ENCODE results near the gene RTN1. TPM values are rescaled to one million over a fixed set of nuclear protein-coding genes. Genes with fewer than 3 reads are reported as not detected.
A peak's percentile ranks its signal among the peaks of the same experiment; 100 is the strongest.

Gene RTN1
- polyA plus RNA-seq, 2 of the 4 experiments (the other 2 are of a cell fraction): 0.09 TPM; not detected in 1

DNA sequence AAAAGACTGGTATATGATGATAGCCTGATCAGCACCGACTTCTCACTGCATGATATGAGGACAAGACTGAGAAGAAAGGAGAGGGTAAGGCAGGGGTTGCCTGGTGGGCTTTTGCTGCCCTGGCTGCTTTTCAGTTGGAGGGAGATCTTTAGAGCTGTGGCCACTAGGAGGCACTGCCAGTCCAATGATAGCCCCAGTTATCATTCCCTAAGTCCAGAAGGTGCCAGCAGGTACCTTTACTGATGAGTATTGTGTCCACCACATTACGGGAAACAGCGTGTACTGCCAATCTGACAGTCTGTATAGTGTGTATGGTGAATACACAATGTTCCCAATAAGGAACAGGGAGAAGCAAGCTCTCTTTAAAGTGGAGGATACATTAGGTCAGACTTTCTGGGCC lies 238.2 kb downstream of the RTN1 start (continued):
- TF ChIP-seq, protein P1, sequence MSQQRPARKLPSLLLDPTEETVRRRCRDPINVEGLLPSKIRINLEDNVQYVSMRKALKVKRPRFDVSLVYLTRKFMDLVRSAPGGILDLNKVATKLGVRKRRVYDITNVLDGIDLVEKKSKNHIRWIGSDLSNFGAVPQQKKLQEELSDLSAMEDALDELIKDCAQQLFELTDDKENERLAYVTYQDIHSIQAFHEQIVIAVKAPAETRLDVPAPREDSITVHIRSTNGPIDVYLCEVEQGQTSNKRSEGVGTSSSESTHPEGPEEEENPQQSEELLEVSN (IDR thresholded peaks at IDR 0.05; ENCODE audit: borderline replicate concordance, low read depth): no peak
- TF ChIP-seq HOXB13 (CRISPR knock-in tag; IDR thresholded peaks at IDR 0.05; ENCODE audit: low read depth): no peak

DNA sequence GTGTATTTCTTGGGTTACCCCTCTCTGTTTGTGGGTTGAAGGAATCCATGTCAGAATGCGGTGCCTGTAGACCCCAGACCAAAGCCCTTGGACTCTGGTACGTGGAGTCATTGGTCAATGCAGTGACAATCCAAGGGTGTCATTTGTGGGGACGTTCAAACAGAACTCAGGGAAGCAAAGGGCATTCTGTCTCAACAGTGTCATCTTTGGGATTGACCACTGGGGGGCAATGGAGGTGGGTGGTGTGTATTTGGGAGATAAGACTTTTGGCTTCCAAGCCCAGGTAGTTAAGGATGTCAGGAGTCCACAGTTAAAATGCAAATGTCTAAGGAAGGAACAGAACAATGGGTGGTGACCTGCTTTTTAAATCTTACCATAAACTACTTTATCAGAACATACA lies 239.3 kb downstream of the RTN1 start:
- no peaks in the 10 kb centered on the region for H3K4me1 ChIP-seq
- WGBS (ENCODE audit: missing lambda C conversion rate): 0% methylated on average over 3 of the region's 3 CpGs
- FAIRE-seq (no peak), ATAC-seq (peak in 1 of 2 experiments; percentile 62; a peak in 2 of 6 replicates), DNase-seq (ENCODE audit: low read depth in 1 of 2, low spot score in 1 of 2) (peak in 1 of 2 experiments; percentile 12)
- H3K27ac ChIP-seq: no peak overlapping the region
- H3K4me3 ChIP-seq: no peak overlapping the region
- TF ChIP-seq, protein P2, sequence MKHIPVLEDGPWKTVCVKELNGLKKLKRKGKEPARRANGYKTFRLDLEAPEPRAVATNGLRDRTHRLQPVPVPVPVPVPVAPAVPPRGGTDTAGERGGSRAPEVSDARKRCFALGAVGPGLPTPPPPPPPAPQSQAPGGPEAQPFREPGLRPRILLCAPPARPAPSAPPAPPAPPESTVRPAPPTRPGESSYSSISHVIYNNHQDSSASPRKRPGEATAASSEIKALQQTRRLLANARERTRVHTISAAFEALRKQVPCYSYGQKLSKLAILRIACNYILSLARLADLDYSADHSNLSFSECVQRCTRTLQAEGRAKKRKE (CRISPR knock-in tag; IDR thresholded peaks at IDR 0.05; ENCODE audit: low read depth): no peak
- TF ChIP-seq EP300 (IDR thresholded peaks at IDR 0.05): no peak
- no peak for TF ChIP-seq EHMT2 (IDR thresholded peaks at IDR 0.05; ENCODE audit: low read depth)
- no peak for TF ChIP-seq MAFK (IDR thresholded peaks at IDR 0.05; ENCODE audit: partially characterized antibody)
- TF ChIP-seq RAD21 (conservative IDR thresholded peaks at IDR 0.05 in 1 of 2, IDR thresholded peaks at IDR 0.05 in 1 of 2): no peak
- TF ChIP-seq KDM5A (IDR thresholded peaks at IDR 0.05): no peak
- TF ChIP-seq, protein P3, sequence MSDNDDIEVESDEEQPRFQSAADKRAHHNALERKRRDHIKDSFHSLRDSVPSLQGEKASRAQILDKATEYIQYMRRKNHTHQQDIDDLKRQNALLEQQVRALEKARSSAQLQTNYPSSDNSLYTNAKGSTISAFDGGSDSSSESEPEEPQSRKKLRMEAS (IDR thresholded peaks at IDR 0.05): no peak
- TF ChIP-seq, protein P4, sequence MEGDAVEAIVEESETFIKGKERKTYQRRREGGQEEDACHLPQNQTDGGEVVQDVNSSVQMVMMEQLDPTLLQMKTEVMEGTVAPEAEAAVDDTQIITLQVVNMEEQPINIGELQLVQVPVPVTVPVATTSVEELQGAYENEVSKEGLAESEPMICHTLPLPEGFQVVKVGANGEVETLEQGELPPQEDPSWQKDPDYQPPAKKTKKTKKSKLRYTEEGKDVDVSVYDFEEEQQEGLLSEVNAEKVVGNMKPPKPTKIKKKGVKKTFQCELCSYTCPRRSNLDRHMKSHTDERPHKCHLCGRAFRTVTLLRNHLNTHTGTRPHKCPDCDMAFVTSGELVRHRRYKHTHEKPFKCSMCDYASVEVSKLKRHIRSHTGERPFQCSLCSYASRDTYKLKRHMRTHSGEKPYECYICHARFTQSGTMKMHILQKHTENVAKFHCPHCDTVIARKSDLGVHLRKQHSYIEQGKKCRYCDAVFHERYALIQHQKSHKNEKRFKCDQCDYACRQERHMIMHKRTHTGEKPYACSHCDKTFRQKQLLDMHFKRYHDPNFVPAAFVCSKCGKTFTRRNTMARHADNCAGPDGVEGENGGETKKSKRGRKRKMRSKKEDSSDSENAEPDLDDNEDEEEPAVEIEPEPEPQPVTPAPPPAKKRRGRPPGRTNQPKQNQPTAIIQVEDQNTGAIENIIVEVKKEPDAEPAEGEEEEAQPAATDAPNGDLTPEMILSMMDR (IDR thresholded peaks at IDR 0.05): no peak
- TF ChIP-seq HOXB5 (CRISPR knock-in tag; IDR thresholded peaks at IDR 0.05): no peak
- no peak for TF ChIP-seq MYC (IDR thresholded peaks at IDR 0.05; ENCODE audit: borderline replicate concordance, low read length)
- TF ChIP-seq ZFP36 (IDR thresholded peaks at IDR 0.05; ENCODE audit: borderline replicate concordance, partially characterized antibody): no peak
- no peak for TF ChIP-seq FOSB (CRISPR knock-in tag; IDR thresholded peaks at IDR 0.05)
- TF ChIP-seq CHD4 (IDR thresholded peaks at IDR 0.05; ENCODE audit: borderline replicate concordance): no peak
- no peak for TF ChIP-seq ZSCAN20 (CRISPR knock-in tag; IDR thresholded peaks at IDR 0.05)
- no peak for TF ChIP-seq HOXA7 (CRISPR knock-in tag; IDR thresholded peaks at IDR 0.05)
- TF ChIP-seq FOSL2 (IDR thresholded peaks at IDR 0.05): no peak
- TF ChIP-seq FOSL2 (CRISPR knock-in tag; IDR thresholded peaks at IDR 0.05): no peak
- POLR2A ChIA-PET: no interaction called here
- H3K4me2 ChIP-seq: no peak overlapping the region
- CTCF ChIA-PET: interaction anchor here (0.9 to 2.3 kb wide), 3 partner anchors 20 to 287 kb away, joined by 3 to 11 read pairs (median 8); no protein-coding TSS in a partner anchor
- H3K9me3 ChIP-seq: no peaks in the 10 kb centered on the region; the same call in 2 of the 3 replicates

DNA sequence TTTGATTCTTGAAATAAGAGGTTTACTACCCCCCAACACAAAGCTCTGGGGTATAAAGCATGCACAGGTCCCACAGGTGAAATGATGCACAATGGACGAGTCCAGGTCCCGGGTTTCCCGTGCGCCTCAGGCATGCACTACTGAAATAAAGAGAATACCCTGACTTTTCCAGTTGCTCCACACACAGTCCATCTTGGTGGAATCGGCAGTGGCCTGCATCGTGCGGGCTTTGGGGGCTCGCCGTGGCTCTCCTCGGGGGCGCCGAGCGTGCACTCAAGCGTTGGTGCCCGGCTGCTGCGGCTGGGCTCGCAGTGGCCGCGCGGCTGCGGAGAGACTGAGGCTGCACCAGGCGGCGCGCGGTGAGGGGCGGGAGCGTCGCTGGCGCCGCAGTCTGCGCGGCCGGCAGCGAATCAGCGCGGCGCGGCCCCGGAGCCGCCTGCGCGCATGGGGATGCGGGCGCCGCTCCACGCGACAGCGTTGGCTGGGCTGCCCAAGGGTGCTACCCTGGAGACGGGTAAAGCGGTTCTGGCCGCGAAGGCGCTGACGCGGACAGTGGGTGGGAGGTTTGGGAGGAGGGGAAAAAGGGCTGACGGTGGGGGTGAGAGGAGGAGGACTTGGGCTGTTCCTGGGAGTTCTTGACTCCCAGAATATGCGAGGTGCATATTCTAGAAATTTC lies 240.2 kb downstream of the RTN1 start:
- Histone ChIP-seq H3K27ac (no peak overlapping the region), H3K4me2 (no peak overlapping the region), H3K9me3 (no peaks in the 10 kb centered on the region; the same call in 2 of the 3 replicates), H3K4me1 (no peaks in the 10 kb centered on the region), H3K4me3 (no peak overlapping the region)
- DNase-seq (ENCODE audit: low read depth in 1 of 2, low spot score in 1 of 2) (no peak), ATAC-seq (no peak), FAIRE-seq (no peak)
- ChIA-PET CTCF (no interaction called here), POLR2A (no interaction called here)
- WGBS (ENCODE audit: missing lambda C conversion rate): 62% methylated on average over 39 of the region's 57 CpGs
- TF ChIP-seq FOSB (CRISPR knock-in tag; IDR thresholded peaks at IDR 0.05): no peak
- no peak for TF ChIP-seq MAZ (IDR thresholded peaks at IDR 0.05; ENCODE audit: borderline replicate concordance, low read depth, low read length)
- no peak for TF ChIP-seq ZC3H11A (IDR thresholded peaks at IDR 0.05)
- TF ChIP-seq, protein P5, sequence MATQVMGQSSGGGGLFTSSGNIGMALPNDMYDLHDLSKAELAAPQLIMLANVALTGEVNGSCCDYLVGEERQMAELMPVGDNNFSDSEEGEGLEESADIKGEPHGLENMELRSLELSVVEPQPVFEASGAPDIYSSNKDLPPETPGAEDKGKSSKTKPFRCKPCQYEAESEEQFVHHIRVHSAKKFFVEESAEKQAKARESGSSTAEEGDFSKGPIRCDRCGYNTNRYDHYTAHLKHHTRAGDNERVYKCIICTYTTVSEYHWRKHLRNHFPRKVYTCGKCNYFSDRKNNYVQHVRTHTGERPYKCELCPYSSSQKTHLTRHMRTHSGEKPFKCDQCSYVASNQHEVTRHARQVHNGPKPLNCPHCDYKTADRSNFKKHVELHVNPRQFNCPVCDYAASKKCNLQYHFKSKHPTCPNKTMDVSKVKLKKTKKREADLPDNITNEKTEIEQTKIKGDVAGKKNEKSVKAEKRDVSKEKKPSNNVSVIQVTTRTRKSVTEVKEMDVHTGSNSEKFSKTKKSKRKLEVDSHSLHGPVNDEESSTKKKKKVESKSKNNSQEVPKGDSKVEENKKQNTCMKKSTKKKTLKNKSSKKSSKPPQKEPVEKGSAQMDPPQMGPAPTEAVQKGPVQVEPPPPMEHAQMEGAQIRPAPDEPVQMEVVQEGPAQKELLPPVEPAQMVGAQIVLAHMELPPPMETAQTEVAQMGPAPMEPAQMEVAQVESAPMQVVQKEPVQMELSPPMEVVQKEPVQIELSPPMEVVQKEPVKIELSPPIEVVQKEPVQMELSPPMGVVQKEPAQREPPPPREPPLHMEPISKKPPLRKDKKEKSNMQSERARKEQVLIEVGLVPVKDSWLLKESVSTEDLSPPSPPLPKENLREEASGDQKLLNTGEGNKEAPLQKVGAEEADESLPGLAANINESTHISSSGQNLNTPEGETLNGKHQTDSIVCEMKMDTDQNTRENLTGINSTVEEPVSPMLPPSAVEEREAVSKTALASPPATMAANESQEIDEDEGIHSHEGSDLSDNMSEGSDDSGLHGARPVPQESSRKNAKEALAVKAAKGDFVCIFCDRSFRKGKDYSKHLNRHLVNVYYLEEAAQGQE (IDR thresholded peaks at IDR 0.05): no peak
- TF ChIP-seq NFE2L2 (conservative IDR thresholded peaks at IDR 0.05; ENCODE audit: low read length): no peak
- TF ChIP-seq, protein P6, sequence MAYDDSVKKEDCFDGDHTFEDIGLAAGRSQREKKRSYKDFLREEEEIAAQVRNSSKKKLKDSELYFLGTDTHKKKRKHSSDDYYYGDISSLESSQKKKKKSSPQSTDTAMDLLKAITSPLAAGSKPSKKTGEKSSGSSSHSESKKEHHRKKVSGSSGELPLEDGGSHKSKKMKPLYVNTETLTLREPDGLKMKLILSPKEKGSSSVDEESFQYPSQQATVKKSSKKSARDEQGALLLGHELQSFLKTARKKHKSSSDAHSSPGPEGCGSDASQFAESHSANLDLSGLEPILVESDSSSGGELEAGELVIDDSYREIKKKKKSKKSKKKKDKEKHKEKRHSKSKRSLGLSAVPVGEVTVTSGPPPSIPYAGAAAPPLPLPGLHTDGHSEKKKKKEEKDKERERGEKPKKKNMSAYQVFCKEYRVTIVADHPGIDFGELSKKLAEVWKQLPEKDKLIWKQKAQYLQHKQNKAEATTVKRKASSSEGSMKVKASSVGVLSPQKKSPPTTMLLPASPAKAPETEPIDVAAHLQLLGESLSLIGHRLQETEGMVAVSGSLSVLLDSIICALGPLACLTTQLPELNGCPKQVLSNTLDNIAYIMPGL (CRISPR knock-in tag; IDR thresholded peaks at IDR 0.05; ENCODE audit: borderline replicate concordance): no peak
- TF ChIP-seq HOXB5 (CRISPR knock-in tag; IDR thresholded peaks at IDR 0.05): no peak
- no peak for TF ChIP-seq NR3C1 (IDR thresholded peaks at IDR 0.05)
- TF ChIP-seq CBX8 (IDR thresholded peaks at IDR 0.05): no peak
- no peak for TF ChIP-seq JUNB (IDR thresholded peaks at IDR 0.05)
- TF ChIP-seq CHD4 (IDR thresholded peaks at IDR 0.05; ENCODE audit: borderline replicate concordance): no peak
